Fibroblast of the aortic adventitia (primary cell): ENCODE results near the gene HSPA13. TPM values are rescaled to one million over a fixed set of nuclear protein-coding genes. Genes with fewer than 3 reads are reported as not detected.

ENCODE experiments used
- total RNA-seq: library from RNA; depleted of rRNA; stranded (reverse); fragments of >200 nt; gene quantifications from 2 replicates; pipeline ENCODE4 v1.2.3, GENCODE V29; 2012; ENCODE audit warnings: low replicate concordance

Gene HSPA13
- total RNA-seq, 1 donor, result 78.3 TPM

Other genes with a start within 250 kb of the HSPA13 start
- not detected in 2 replicates for gene LIPI, start 172.2 kb downstream of the HSPA13 start, total RNA-seq
- not detected in 2 replicates for gene RBM11, start 167.0 kb downstream of the HSPA13 start, total RNA-seq
- gene SAMSN1, start 163.2 kb upstream of the HSPA13 start, total RNA-seq, result 0.27 TPM in 1 of 2 replicates, not detected in the other